CD4-positive, alpha-beta T cell treated with Interleukin-6 for 4 hours (primary cell): ENCODE results near the gene MRPL46.
"Not testable (repeated sequence)": the region's sequence is repeated elsewhere in the genome, so short reads cannot be mapped to it uniquely, and the experiment has no call there.

Experiments
- DNase-seq: peaks from one replicate; pipeline ENCODE4 v3.0.0-alpha.2; 2020; ENCODE audit warnings: mixed read lengths

Gene MRPL46

DNA sequence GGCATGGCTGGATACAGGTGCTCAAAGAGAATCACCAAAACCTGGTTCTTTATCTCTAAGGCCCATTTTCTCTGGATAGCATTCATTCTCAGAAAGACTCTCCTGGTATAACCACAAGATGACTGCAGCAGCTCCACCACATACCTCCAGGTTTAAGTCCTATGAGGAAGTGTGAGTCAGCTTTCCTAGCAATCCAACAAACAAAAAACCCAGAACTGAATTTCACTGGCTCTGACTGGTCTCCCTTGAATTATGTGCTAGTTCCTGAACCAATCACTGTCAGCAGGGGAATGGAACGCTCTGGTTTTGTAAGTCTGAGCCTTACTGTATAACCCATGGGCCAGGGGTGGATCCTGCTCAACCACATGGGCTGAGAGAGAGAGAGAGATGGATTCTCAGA, 27.2 kb downstream of the MRPL46 start:
- no peak for DNase-seq

DNA sequence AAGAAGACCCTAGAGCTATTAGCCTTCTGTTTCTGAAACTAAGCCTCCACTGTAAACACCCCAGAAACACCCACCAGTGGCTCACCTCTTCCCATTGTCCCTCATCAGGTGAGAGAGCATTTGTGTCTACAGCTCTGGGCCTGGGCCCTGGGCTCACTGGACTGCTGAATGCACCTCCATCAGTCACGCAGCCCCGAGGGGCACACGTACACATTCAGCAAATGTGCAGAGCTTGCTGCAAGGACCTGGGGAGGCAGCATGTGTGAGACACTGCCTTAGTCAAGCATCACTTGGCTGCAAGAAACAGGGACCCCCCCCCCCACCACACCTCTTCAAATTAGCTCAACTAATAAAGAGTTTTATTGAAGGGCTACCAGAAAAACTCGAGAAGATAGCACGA, 29.0 kb downstream of the MRPL46 start:
- no peak for DNase-seq

DNA sequence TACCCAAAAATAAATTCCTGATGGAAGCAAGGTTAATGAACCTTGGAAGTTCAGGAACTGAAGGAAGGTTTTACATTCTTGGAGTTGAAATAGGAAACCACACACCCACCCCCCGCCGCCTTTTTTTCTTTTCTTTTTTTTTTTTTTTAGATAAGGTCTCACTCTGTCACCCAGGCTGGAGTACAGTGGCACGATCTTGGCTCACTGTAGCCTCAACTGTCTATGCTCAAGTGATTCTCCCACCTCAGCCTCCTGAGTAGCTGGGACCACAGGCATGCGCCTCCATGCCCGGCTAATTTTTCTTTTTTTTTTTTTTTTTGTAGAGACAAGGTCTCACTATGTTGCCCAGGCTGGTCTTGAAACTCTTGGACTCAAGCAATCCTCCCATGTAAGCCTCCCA, 33.1 kb downstream of the MRPL46 start:
- DNase-seq, result not testable (repeated sequence)

DNA sequence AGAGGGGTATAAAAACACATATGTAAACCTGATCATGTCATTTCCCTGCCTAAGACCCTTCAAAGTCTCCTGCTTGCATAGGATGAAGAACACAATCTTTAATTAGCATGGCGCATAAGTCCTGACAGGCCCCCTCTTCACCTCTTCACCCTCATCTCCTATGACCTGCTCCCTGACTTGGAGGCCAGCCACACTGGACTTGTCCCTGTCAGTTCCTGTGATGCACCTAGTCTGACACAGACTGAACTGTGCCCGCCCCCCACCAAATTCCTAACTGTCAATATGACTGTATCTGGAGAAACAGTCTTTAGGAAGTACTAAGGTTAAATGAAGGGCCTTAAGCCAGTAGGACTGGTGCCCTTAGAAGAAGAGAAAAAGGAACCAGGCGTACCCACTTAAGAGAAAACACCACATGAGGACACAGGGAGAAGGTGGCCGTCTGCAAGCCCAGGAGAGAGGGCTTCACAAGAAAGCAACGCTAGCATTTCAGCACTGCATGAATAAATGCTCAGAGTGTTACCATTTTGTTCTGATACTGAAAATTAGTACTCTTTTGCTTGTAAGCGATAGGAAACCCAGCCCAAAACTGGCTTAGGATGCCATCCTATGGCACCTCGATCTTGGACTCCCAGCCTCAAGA, 34.0 kb downstream of the MRPL46 start:
- no peak for DNase-seq

DNA sequence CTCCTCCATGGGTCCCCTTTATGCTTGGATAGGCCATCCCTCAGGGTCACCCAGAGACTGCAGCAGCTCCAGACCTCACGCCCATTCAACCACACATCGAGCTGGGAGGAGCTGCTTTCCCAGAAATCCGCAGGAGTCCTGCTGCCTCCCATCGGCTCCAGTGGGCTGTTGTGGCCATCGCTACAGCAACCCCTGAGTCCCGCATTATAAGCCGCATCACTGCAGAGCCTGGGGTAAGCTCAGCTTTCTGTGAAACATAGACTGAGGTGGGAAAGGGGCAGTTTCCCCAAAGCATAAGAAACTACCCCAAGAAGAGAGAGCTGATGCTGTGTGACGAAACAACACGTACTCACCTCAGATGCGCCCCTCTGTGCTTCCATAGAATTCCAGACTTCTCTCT, 35.7 kb downstream of the MRPL46 start:
- DNase-seq, result no peak

DNA sequence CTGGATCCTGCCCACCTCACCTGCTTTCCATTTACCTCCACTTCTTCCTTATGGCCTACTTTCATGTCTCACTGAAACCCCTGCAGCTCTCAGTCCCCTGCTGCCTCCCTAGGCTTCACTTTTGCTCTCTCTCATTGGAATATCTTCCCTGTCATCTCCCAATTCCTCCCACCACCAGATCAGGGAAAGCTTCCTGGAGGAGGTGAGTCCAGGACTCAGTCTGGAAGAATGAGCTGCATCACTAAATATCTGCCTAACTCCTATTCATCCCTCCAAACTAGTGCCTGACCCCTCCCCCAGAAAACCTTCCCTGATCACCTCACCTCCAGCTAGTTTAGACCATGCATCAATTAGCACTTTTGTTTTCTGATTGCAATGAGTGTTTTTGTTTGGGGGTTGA, 37.1 kb downstream of the MRPL46 start:
- no peak for DNase-seq

DNA sequence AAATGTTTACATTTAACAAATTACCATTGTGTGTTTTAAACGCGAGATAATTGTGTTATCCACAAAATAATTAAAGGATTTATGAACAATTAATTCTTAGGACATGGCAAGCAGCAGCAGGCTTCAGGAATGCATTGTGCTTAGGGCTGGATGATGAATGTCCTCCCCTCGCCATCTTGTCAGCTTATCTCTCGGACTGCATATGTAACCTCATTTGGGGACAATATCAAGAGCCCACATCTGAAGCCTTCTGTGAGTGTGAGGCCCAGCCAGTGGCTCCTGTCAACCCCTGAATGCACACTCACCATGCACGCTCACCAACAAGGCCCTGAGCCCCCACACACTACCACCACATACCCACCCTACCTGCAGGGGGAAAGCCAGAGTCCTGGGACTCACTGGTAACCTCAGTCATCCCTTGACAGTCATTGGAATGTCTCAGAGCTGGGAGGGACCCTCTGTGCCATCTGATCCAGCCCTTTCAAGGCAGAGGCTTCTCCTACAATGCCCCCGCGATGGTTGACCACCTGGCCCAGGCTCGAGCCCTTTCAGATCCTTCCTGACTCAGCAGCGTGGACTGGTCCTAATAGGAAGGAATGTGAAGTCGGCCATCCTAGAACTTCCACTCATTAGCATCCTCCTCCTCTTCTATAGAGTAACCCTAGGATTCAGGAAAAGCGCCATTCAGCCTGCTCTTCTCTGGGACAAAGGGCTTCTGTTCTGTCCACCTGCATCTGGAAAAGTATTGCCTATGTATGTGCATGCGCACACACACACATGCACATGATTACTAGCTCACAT, 38.2 kb downstream of the MRPL46 start:
- no peak for DNase-seq

DNA sequence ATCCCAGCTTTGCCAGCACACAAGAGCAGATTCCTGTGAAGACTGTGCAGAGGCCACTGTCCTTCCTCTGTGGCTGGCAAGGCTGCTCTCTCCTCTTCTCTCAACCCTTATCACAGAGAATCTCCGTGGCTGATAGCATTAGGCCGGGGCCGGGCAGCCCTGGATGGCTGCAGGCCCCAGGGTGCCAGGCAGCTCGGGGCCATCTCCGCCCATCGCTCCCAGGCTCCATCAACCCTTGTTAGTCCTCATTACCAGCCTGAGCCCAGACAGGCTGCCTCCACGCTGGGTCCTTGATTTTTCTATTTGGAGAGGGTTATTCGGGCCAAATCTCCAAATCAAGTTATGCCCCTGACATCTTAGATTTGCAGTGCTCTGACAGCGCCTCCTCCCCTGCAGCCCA, 39.1 kb downstream of the MRPL46 start:
- DNase-seq, result no peak

DNA sequence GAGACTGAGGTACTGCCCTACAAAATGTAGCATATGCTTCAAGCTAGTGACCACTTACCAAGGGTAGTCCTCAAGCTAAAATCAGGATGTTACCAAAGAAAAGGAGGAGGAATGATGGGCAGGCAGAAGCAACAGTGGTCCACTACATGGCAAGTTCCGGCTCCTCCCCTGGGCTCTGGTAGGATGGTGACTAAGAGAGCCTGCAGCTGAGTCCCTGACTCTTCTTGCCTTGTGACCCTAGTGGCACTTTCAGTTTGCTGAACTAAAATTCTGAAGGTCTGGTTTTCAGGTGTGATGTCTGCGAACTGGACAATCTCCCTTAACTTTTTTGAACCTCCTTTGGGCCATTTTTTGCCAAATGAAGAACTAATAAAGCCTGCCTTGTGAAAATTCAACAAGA, 40.9 kb downstream of the MRPL46 start:
- DNase-seq, result no peak

DNA sequence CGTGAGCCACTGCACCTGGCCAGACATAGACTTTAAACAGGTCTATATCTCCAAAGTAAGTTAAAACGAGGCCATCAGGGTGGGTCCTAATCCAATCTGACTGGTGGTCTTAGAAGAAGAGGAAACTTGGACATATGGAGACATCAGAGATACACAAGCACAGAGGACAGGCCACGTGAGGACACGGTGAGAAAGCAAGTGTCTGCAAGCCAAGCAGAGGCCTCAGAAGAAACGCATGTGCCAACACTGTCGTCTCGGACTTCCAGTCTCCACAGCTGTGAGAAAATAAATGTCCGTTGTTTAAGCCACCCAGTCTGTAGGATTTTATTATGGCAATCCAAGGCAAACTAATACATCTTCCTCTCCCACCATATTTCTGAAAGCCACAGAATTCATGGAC, 43.9 kb downstream of the MRPL46 start:
- DNase-seq, result no peak

DNA sequence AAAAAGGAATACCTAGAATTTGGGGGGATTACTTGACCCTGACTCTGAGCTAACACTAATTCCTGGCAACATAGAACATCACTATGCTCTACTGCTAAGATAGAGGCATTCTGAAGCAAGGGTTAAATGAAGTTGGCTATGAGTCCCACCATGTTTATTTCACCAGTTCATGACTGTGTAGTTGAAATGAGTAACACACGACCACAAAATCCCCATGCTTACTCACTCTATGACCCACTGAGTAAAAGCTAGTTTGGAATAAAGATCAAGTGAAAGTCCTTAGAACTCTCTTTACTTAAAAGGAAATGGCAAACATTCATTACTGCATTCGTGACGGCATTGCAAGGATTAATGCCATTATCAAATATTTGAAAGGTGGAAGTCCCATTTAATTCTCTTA, 47.4 kb downstream of the MRPL46 start:
- no peak for DNase-seq
